GM19023 (cell line): Measurements from ENCODE around the gene HELT.

Experiments
- ATAC-seq: cut with Tn5 transposase; IDR thresholded peaks from one replicate; pipeline ENCODE4 v1.9.1; 2021; ENCODE audit warnings: mild to moderate bottlenecking, moderate library complexity; ENCODE audit not compliant: unreplicated experiment

Gene HELT

GRCh38 chr4:185003596-185004351 is 14.5 kb upstream of the HELT start:
- ATAC-seq: no peak

- peak; percentile 45 for ATAC-seq
These were observed 13.6 kb upstream of the HELT start for GRCh38 chr4:185004562-185005218.

- peak; percentile 81 for ATAC-seq
These were observed 13.0 kb upstream of the HELT start for GRCh38 chr4:185005219-185005819.

GRCh38 chr4:185011408-185011807 is 6.9 kb upstream of the HELT start:
- no peak for ATAC-seq

GRCh38 chr4:185013417-185014125 is 4.7 kb upstream of the HELT start:
- ATAC-seq: no peak

GRCh38 chr4:185015108-185015507 is 3.2 kb upstream of the HELT start:
- no peak for ATAC-seq

GRCh38 chr4:185016101-185016940 is 2.0 kb upstream of the HELT start:
- ATAC-seq: no peak

GRCh38 chr4:185016946-185017758 is 1.1 kb upstream of the HELT start:
- ATAC-seq: no peak

GRCh38 chr4:185018834-185019455 is 655 bp downstream of the HELT start:
- no peak for ATAC-seq

GRCh38 chr4:185019456-185020292 is 1.4 kb downstream of the HELT start:
- no peak for ATAC-seq

- no peak for ATAC-seq
These were observed 2.1 kb downstream of the HELT start for GRCh38 chr4:185020293-185020808.

- ATAC-seq: no peak
These were observed 2.8 kb downstream of the HELT start for GRCh38 chr4:185020863-185021761.

GRCh38 chr4:185023471-185023870 is 5.2 kb downstream of the HELT start:
- ATAC-seq: no peak

GRCh38 chr4:185028625-185029024 is 10.3 kb downstream of the HELT start:
- ATAC-seq: no peak

GRCh38 chr4:185031611-185032010 is 13.3 kb downstream of the HELT start:
- no peak for ATAC-seq

- no peak for ATAC-seq
These were observed 14.8 kb downstream of the HELT start for GRCh38 chr4:185033072-185033471.

- ATAC-seq: no peak
These were observed 15.7 kb downstream of the HELT start for GRCh38 chr4:185033950-185034349.
